Stimulated activated effector memory CD8-positive, alpha-beta T cell treated with anti-CD3 and anti-CD28 coated beads, Interleukin-12 subunit alpha, Interleukin-12 subunit beta, amount 100 ng/mL, for 72 hours (primary cell): ENCODE measurements around the gene LMBR1.

Source experiments
- ATAC-seq: fragments of 150-1000 bp; cut with Tn5 transposase; 2 replicates; pipeline ENCODE4 v1.10.0; 2021
- DNase-seq, 2 donors: peaks; one replicate each; pipeline ENCODE4 v3.0.0; 2021 to 2022; ENCODE audit warnings: low spot score in 2 of 2
- H3K27ac Mint-ChIP-seq: one replicate; pipeline ENCODE4 v1.8.0; 2022; ENCODE audit warnings: mild to moderate bottlenecking, mixed read lengths
- H3K36me3 Mint-ChIP-seq: one replicate; pipeline ENCODE4 v1.8.0; 2022; ENCODE audit warnings: mild to moderate bottlenecking, mixed read lengths
- H3K4me1 Mint-ChIP-seq: one replicate; pipeline ENCODE4 v1.8.0; 2022; ENCODE audit warnings: mixed read lengths
- H3K4me3 Mint-ChIP-seq: one replicate; pipeline ENCODE4 v1.8.0; 2022; ENCODE audit warnings: mild to moderate bottlenecking, mixed read lengths
- H3K9me3 Mint-ChIP-seq: one replicate; pipeline ENCODE4 v1.8.0; 2022; ENCODE audit warnings: mixed read lengths

LMBR1 gene

GRCh38 chr7:156773966-156774365 is 119.0 kb downstream of the LMBR1 start:
- H3K27ac Mint-ChIP-seq = no peak overlapping the region
- ATAC-seq (no peak), DNase-seq (no peak)
- no peak overlapping the region for H3K4me3 Mint-ChIP-seq
- peaks cover 5% of the 10 kb centered on the region for H3K36me3 Mint-ChIP-seq
- H3K9me3 Mint-ChIP-seq = peaks cover 2% of the 10 kb centered on the region
- H3K4me1 Mint-ChIP-seq = peaks cover 63% of the 10 kb centered on the region

- Mint-ChIP-seq H3K4me1 (peaks cover 60% of the 10 kb centered on the region), H3K9me3 (peaks cover 2% of the 10 kb centered on the region), H3K36me3 (peaks cover 4% of the 10 kb centered on the region), H3K4me3 (no peak overlapping the region), H3K27ac (no peak overlapping the region)
- no peak for DNase-seq
- ATAC-seq = no peak
Observed at GRCh38 chr7:156772725-156773124, 120.3 kb downstream of the LMBR1 start.

GRCh38 chr7:156768698-156769472 is 124.1 kb downstream of the LMBR1 start:
- no peak overlapping the region for H3K27ac Mint-ChIP-seq
- no peak overlapping the region for H3K4me3 Mint-ChIP-seq
- no peaks in the 10 kb centered on the region for H3K9me3 Mint-ChIP-seq
- DNase-seq (no peak), ATAC-seq (peak; percentile 90)
- peaks cover 40% of the 10 kb centered on the region for H3K4me1 Mint-ChIP-seq
- no peaks in the 10 kb centered on the region for H3K36me3 Mint-ChIP-seq

GRCh38 chr7:156766666-156767065 is 126.3 kb downstream of the LMBR1 start:
- DNase-seq (no peak), ATAC-seq (no peak)
- Mint-ChIP-seq H3K4me3 (no peak overlapping the region), H3K4me1 (peaks cover 22% of the 10 kb centered on the region), H3K36me3 (peaks cover 13% of the 10 kb centered on the region), H3K27ac (no peak overlapping the region), H3K9me3 (no peaks in the 10 kb centered on the region)

GRCh38 chr7:156765901-156766656 is 126.9 kb downstream of the LMBR1 start:
- Mint-ChIP-seq H3K27ac (no peak overlapping the region), H3K4me1 (peaks cover 16% of the 10 kb centered on the region), H3K9me3 (no peaks in the 10 kb centered on the region), H3K36me3 (peaks cover 19% of the 10 kb centered on the region), H3K4me3 (no peak overlapping the region)
- ATAC-seq = no peak
- DNase-seq = no peak

- Mint-ChIP-seq H3K36me3 (peaks cover 28% of the 10 kb centered on the region), H3K4me3 (no peak overlapping the region), H3K9me3 (peaks cover 6% of the 10 kb centered on the region), H3K27ac (no peak overlapping the region), H3K4me1 (peaks cover 9% of the 10 kb centered on the region)
- no peak for ATAC-seq
- DNase-seq = no peak
Observed at GRCh38 chr7:156764766-156765165, 128.2 kb downstream of the LMBR1 start.

GRCh38 chr7:156764016-156764669 is 128.8 kb downstream of the LMBR1 start:
- H3K36me3 Mint-ChIP-seq = peaks cover 30% of the 10 kb centered on the region
- ATAC-seq (no peak), DNase-seq (no peak)

GRCh38 chr7:156759579-156760202 is 133.3 kb downstream of the LMBR1 start:
- peaks cover 3% of the 10 kb centered on the region for H3K4me1 Mint-ChIP-seq
- ATAC-seq (no peak), DNase-seq (no peak)
- no peak overlapping the region for H3K27ac Mint-ChIP-seq
- H3K4me3 Mint-ChIP-seq = no peak overlapping the region
- H3K9me3 Mint-ChIP-seq = peaks cover 10% of the 10 kb centered on the region
- peaks cover 35% of the 10 kb centered on the region for H3K36me3 Mint-ChIP-seq

More at GRCh38 chr7:156764016-156764669, 128.8 kb downstream of the LMBR1 start:
- Mint-ChIP-seq H3K27ac (no peak overlapping the region), H3K4me3 (no peak overlapping the region), H3K4me1 (peaks cover 3% of the 10 kb centered on the region), H3K9me3 (peaks cover 10% of the 10 kb centered on the region)

GRCh38 chr7:156759143-156759542 is 133.8 kb downstream of the LMBR1 start:
- DNase-seq (no peak), ATAC-seq (no peak)
- H3K4me1 Mint-ChIP-seq = peaks cover 6% of the 10 kb centered on the region
- H3K9me3 Mint-ChIP-seq = peaks cover 10% of the 10 kb centered on the region
- peaks cover 38% of the 10 kb centered on the region for H3K36me3 Mint-ChIP-seq
- H3K4me3 Mint-ChIP-seq = no peak overlapping the region
- H3K27ac Mint-ChIP-seq = no peak overlapping the region

GRCh38 chr7:156754201-156754600 is 138.8 kb downstream of the LMBR1 start:
- peaks cover 10% of the 10 kb centered on the region for H3K36me3 Mint-ChIP-seq
- ATAC-seq (peak; percentile 62), DNase-seq (no peak)
- H3K27ac Mint-ChIP-seq = no peak overlapping the region
- H3K4me1 Mint-ChIP-seq = peaks cover 6% of the 10 kb centered on the region
- H3K9me3 Mint-ChIP-seq = no peaks in the 10 kb centered on the region
- H3K4me3 Mint-ChIP-seq = no peak overlapping the region

GRCh38 chr7:156753630-156754029 is 139.4 kb downstream of the LMBR1 start:
- Mint-ChIP-seq H3K36me3 (peaks cover 10% of the 10 kb centered on the region), H3K4me3 (no peak overlapping the region), H3K27ac (no peak overlapping the region), H3K4me1 (peaks cover 6% of the 10 kb centered on the region), H3K9me3 (no peaks in the 10 kb centered on the region)
- ATAC-seq (no peak), DNase-seq (no peak)

- no peak overlapping the region for H3K4me3 Mint-ChIP-seq
- peaks cover 10% of the 10 kb centered on the region for H3K36me3 Mint-ChIP-seq
- DNase-seq (no peak), ATAC-seq (no peak)
- no peaks in the 10 kb centered on the region for H3K9me3 Mint-ChIP-seq
- no peak overlapping the region for H3K27ac Mint-ChIP-seq
- peaks cover 6% of the 10 kb centered on the region for H3K4me1 Mint-ChIP-seq
Observed at GRCh38 chr7:156753229-156753560, 139.8 kb downstream of the LMBR1 start.

- Mint-ChIP-seq H3K9me3 (no peaks in the 10 kb centered on the region), H3K4me1 (peaks cover 6% of the 10 kb centered on the region), H3K4me3 (no peak overlapping the region), H3K36me3 (peaks cover 10% of the 10 kb centered on the region), H3K27ac (no peak overlapping the region)
- no peak for DNase-seq
- ATAC-seq = no peak
Observed at GRCh38 chr7:156752367-156753228, 140.4 kb downstream of the LMBR1 start.

GRCh38 chr7:156751319-156751718 is 141.7 kb downstream of the LMBR1 start:
- DNase-seq (peak in 1 of 2 donors; percentile 6), ATAC-seq (peak; percentile 96)
- no peak overlapping the region for H3K27ac Mint-ChIP-seq
- peak overlapping the region; percentile 5 for H3K4me3 Mint-ChIP-seq
- H3K9me3 Mint-ChIP-seq = no peaks in the 10 kb centered on the region
- peaks cover 10% of the 10 kb centered on the region for H3K36me3 Mint-ChIP-seq
- H3K4me1 Mint-ChIP-seq = peaks cover 6% of the 10 kb centered on the region
